Natural killer cell (primary cell): ENCODE results near the gene VOPP1. TPM values are rescaled to one million over a fixed set of nuclear protein-coding genes. Genes with fewer than 3 reads are reported as not detected.

Experiments
- ATAC-seq, 3 donors: fragments of 150-1000 bp in 2 of 3; fragments of 200-7000 bp in 1 of 3; cut with Tn5 transposase; 1 replicate in 1 of 3; 2 replicates in 2 of 3; pipeline ENCODE4 v1.10.0; 2021; ENCODE audit warnings: mild to moderate bottlenecking in 2 of 3, moderate library complexity in 2 of 3
- DNase-seq, 2 donors: peaks; one replicate each; pipeline versions ENCODE4 v3.0.0 to v3.0.0-alpha.2; 2013 to 2021; ENCODE audit warnings: mixed read lengths in 1 of 2
- H3K27ac ChIP-seq: one replicate; pipeline ENCODE4 v1.5.1; 2013; ENCODE audit warnings: mild to moderate bottlenecking, low read length
- H3K27me3 ChIP-seq: one replicate; pipeline ENCODE4 v1.6.1; 2013; ENCODE audit warnings: low read length; ENCODE audit not compliant: control insufficient read depth, insufficient read depth
- H3K36me3 ChIP-seq: one replicate; pipeline ENCODE4 v1.6.1; 2013; ENCODE audit warnings: low read length; ENCODE audit not compliant: control insufficient read depth, insufficient read depth
- H3K4me1 ChIP-seq: one replicate; pipeline ENCODE4 v1.6.1; 2013; ENCODE audit warnings: low read length; ENCODE audit not compliant: control insufficient read depth, insufficient read depth
- H3K4me3 ChIP-seq: one replicate; pipeline ENCODE4 v1.5.1; 2013; ENCODE audit warnings: low read length
- H3K9me3 ChIP-seq: one replicate; pipeline ENCODE4 v1.6.1; 2013; ENCODE audit warnings: low read length; ENCODE audit not compliant: control insufficient read depth, insufficient read depth
- H3K27ac Mint-ChIP-seq, 2 donors: one replicate each; pipeline ENCODE4 v1.8.0; 2022; ENCODE audit warnings: mild to moderate bottlenecking in 2 of 2, mixed read lengths in 2 of 2, moderate library complexity in 1 of 2
- H3K27me3 Mint-ChIP-seq, 2 donors: one replicate each; pipeline ENCODE4 v1.8.0; 2022; ENCODE audit warnings: low read depth in 2 of 2, mixed read lengths in 2 of 2
- H3K36me3 Mint-ChIP-seq: one replicate; pipeline ENCODE4 v1.8.0; 2022; ENCODE audit warnings: mixed read lengths
- H3K4me1 Mint-ChIP-seq, 2 donors: one replicate each; pipeline ENCODE4 v1.8.0; 2022; ENCODE audit warnings: mixed read lengths in 2 of 2
- H3K4me3 Mint-ChIP-seq: one replicate; pipeline ENCODE4 v1.8.0; 2022; ENCODE audit warnings: mild to moderate bottlenecking, moderate library complexity, mixed read lengths
- H3K9me3 Mint-ChIP-seq, 2 donors: one replicate each; pipeline ENCODE4 v1.8.0; 2022; ENCODE audit warnings: mixed read lengths in 2 of 2
- WGBS: methylation state at CpG from one replicate; pipeline ENCODE4 v1.1.7; 2013; ENCODE audit warnings: missing lambda C conversion rate; ENCODE audit not compliant: insufficient coverage; 5-methylcytosine and 5-hydroxymethylcytosine counted together
- intact Hi-C: fragments of 100-400 bp; cut with micrococcal nuclease; formaldehyde crosslinking; loops from one replicate; pipeline ENCODE4 v1.14.2; 2022
- total RNA-seq, 4 donors: library from RNA; stranded (reverse); fragments of 120-200 nt in 1 of 4; gene quantifications; one replicate each; pipeline versions ENCODE4 v1.2.3 to v1.2.4, GENCODE V29; 2013 to 2022
- TF ChIP-seq, protein P1 (sequence below): fragments of 200-600 bp; IDR thresholded peaks from one replicate; pipeline ENCODE4 v1.8.0; 2022; ENCODE audit warnings: antibody characterized with exemption

VOPP1 gene
- total RNA-seq, 3 donors from 2014 or later (not counting 1 experiment from before 2014, with no cell fraction given): 79.3 to 115 (median 110) TPM

DNA sequence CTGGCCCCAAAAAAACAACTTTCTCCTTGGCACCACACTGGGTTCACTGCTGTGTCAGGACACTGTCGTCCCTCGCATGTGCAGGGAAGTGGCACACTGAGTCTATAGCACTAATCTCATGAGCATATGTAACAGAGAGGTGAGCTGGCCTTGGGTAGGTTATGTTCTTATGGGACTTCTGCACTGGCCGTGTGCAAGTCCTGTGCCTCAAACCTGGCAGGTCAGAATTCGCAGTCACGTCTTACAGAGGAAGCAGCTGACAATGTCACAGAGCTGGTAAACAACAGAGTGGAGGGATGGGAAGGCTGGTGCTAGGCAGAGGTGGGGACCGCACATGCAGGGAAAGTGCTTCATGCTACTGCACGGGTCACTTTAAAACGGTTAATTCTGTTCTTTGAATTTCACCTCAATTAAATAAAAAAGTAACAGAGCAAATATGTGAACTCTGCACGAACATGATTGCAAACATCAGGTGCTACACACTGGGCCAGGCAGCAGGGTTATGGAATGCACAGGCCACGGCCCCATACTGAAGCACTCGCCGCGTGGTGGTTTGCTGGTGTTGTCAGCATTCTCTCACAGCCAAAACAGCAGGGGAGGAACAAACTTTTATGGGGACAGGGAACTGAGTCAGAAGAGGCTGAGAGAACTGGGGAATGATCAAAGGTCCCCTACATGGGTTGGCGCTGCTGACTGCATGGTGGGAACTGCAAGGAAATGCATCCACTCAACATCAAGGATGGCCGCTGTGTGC is 54.2 kb downstream of the VOPP1 start:
- Histone ChIP-seq H3K9me3 (no peaks in the 10 kb centered on the region), H3K27me3 (no peaks in the 10 kb centered on the region), H3K27ac (no peak overlapping the region), H3K4me3 (no peak overlapping the region), H3K4me1 (peaks cover 23% of the 10 kb centered on the region), H3K36me3 (peaks cover 43% of the 10 kb centered on the region)
- Mint-ChIP-seq H3K4me3 (no peak overlapping the region), H3K36me3 (peaks cover 11% of the 10 kb centered on the region), H3K27me3 (no peaks in the 10 kb centered on the region), H3K9me3 (no peaks in the 10 kb centered on the region), H3K27ac (peak overlapping the region; percentile 2 to 5), H3K4me1 (peaks cover 45 to 60% of the 10 kb centered on the region in 2 donors)
- TF ChIP-seq, protein P1, sequence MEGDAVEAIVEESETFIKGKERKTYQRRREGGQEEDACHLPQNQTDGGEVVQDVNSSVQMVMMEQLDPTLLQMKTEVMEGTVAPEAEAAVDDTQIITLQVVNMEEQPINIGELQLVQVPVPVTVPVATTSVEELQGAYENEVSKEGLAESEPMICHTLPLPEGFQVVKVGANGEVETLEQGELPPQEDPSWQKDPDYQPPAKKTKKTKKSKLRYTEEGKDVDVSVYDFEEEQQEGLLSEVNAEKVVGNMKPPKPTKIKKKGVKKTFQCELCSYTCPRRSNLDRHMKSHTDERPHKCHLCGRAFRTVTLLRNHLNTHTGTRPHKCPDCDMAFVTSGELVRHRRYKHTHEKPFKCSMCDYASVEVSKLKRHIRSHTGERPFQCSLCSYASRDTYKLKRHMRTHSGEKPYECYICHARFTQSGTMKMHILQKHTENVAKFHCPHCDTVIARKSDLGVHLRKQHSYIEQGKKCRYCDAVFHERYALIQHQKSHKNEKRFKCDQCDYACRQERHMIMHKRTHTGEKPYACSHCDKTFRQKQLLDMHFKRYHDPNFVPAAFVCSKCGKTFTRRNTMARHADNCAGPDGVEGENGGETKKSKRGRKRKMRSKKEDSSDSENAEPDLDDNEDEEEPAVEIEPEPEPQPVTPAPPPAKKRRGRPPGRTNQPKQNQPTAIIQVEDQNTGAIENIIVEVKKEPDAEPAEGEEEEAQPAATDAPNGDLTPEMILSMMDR: no peak
- DNase-seq (no peak), ATAC-seq (no peak)
- WGBS: 88% methylated on average over 15 of the region's 15 CpGs
- intact Hi-C loops: no loop called here

DNA sequence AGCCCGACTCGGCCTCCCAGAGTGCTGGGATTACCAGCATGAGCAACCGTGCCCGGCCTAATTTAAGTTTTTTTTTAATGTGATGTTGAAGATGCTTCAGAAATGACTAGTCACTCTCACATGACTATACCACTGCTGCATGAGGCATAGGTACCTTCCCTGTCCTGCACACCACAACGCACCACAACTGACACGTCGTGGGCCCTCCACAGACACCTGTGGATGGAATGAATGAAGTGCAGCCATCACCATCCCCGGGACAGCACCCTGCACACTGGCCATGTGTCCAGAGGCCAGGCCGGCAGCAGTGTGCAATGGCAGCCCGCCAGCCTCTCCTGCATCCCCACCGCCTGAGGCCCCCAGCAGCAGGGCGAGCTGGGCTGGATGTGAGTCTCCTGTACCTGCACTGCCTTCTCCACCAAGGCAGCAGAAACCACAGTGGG is 55.1 kb downstream of the VOPP1 start:
- Mint-ChIP-seq H3K4me3 (no peak overlapping the region), H3K27ac (peak overlapping the region; percentile 2 to 5), H3K9me3 (no peaks in the 10 kb centered on the region), H3K27me3 (no peaks in the 10 kb centered on the region), H3K36me3 (peaks cover 11% of the 10 kb centered on the region), H3K4me1 (peaks cover 39 to 55% of the 10 kb centered on the region in 2 donors)
- intact Hi-C loops: no loop called here
- no peak overlapping the region for H3K4me3 ChIP-seq
- H3K27me3 ChIP-seq: no peaks in the 10 kb centered on the region
- H3K9me3 ChIP-seq: no peaks in the 10 kb centered on the region
- peaks cover 50% of the 10 kb centered on the region for H3K36me3 ChIP-seq
- H3K27ac ChIP-seq: no peak overlapping the region
- no peak for ATAC-seq
- TF ChIP-seq, protein P1: no peak
- WGBS: 69% methylated on average over 10 of the region's 12 CpGs
- peak in 1 of 2 donors; percentile 33 for DNase-seq
- H3K4me1 ChIP-seq: peaks cover 23% of the 10 kb centered on the region

DNA sequence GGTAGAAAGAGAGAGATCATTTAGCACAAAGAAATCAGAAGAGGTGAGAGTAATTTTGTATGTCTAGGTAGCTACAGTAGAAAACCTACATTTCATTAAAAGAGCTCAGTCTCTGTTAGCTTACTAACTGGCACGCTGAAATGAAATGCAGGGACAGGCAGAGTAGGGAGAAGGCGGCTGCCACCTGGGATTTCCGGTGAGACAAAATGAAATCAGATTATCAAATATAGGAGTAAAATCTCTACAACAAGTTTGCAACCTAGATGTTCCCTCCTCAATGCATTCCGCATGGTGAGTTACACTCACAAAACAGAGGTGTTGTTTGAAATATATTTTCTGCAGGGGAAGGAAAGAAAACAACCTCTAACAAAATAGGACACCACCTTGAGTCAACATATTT is 55.9 kb downstream of the VOPP1 start:
- no peak overlapping the region for H3K4me3 ChIP-seq
- DNase-seq (peak in 1 of 2 donors; percentile 21), ATAC-seq (no peak)
- TF ChIP-seq, protein P1: no peak
- H3K4me1 Mint-ChIP-seq: peaks cover 46 to 54% of the 10 kb centered on the region in 2 donors
- peaks cover 52% of the 10 kb centered on the region for H3K36me3 ChIP-seq
- WGBS: 50% methylated on average over 2 of the region's 4 CpGs
- no peak overlapping the region for H3K4me3 Mint-ChIP-seq
- no peaks in the 10 kb centered on the region for H3K9me3 ChIP-seq
- H3K27ac Mint-ChIP-seq: peak overlapping the region; percentile 6 to 37
- H3K27ac ChIP-seq: no peak overlapping the region
- no peaks in the 10 kb centered on the region for H3K27me3 ChIP-seq
- H3K36me3 Mint-ChIP-seq: peaks cover 11% of the 10 kb centered on the region
- no peaks in the 10 kb centered on the region for H3K9me3 Mint-ChIP-seq
- peaks cover 20% of the 10 kb centered on the region for H3K4me1 ChIP-seq
- no peaks in the 10 kb centered on the region for H3K27me3 Mint-ChIP-seq
- intact Hi-C loops: no loop called here
